Stimulated activated CD4-positive, alpha-beta T cell treated with anti-CD3 and anti-CD28 coated beads, Interleukin-4, amount 100 ng/mL, for 24 hours (primary cell): ENCODE data around the gene AHR.
"Not testable (repeated sequence)": the region's sequence is repeated elsewhere in the genome, so short reads cannot be mapped to it uniquely, and the experiment has no call there.

Experiments
- DNase-seq: peaks from one replicate; pipeline ENCODE4 v3.0.0-alpha.2; 2020

Gene AHR

GRCh38 chr7:17380736-17381662 lies 82.5 kb downstream of the AHR start:
- no peak for DNase-seq

GRCh38 chr7:17382408-17383354 lies 84.2 kb downstream of the AHR start:
- DNase-seq = not testable (repeated sequence)

- DNase-seq = no peak
These were observed 85.9 kb downstream of the AHR start for GRCh38 chr7:17384400-17384799.

GRCh38 chr7:17385612-17386011 lies 87.2 kb downstream of the AHR start:
- no peak for DNase-seq

- DNase-seq = no peak
These were observed 91.9 kb downstream of the AHR start for GRCh38 chr7:17390392-17390791.

GRCh38 chr7:17391366-17391765 lies 92.9 kb downstream of the AHR start:
- DNase-seq = no peak

- no peak for DNase-seq
These were observed 94.4 kb downstream of the AHR start for GRCh38 chr7:17392846-17393245.

GRCh38 chr7:17394563-17394962 lies 96.1 kb downstream of the AHR start:
- not testable (repeated sequence) for DNase-seq
